ENCODE results near the gene LPAR1. TPM values are rescaled to one million over a fixed set of nuclear protein-coding genes. Genes with fewer than 3 reads are reported as not detected.
A peak's percentile ranks its signal among the peaks of the same experiment; 100 is the strongest.

The LPAR1 gene
- total RNA-seq, 3 donors from 2014 or later = 27.5 to 44.9 (median 30.3) TPM

GRCh38 chr9:110935829-110936228 lies 102.4 kb downstream of the LPAR1 start:
- ATAC-seq (no peak), DNase-seq (no peak)
- Histone ChIP-seq H3K36me3 (ENCODE audit: low read depth) (no peaks in the 10 kb centered on the region), H3K9me3 (no peaks in the 10 kb centered on the region), H3K4me3 (no peak overlapping the region), H3K4me1 (ENCODE audit: low read depth) (peaks cover 6% of the 10 kb centered on the region)
- intact Hi-C loops (cut with DNase I, micrococcal nuclease) = no loop called here
- TF ChIP-seq CTCF (IDR thresholded peaks at IDR 0.05) = no peak

- H3K4me3 ChIP-seq = no peak overlapping the region
- ATAC-seq = no peak
- no peak for TF ChIP-seq CTCF (IDR thresholded peaks at IDR 0.05)
- H3K36me3 ChIP-seq (ENCODE audit: low read depth) = no peaks in the 10 kb centered on the region
- H3K9me3 ChIP-seq = no peaks in the 10 kb centered on the region
- no peak for DNase-seq
- H3K4me1 ChIP-seq (ENCODE audit: low read depth) = peaks cover 6% of the 10 kb centered on the region
- intact Hi-C loops (cut with DNase I, micrococcal nuclease) = no loop called here
Observed at GRCh38 chr9:110933350-110934001, 104.8 kb downstream of the LPAR1 start.

- Histone ChIP-seq H3K4me3 (no peak overlapping the region), H3K9me3 (no peaks in the 10 kb centered on the region), H3K4me1 (ENCODE audit: low read depth) (peaks cover 6% of the 10 kb centered on the region), H3K36me3 (ENCODE audit: low read depth) (no peaks in the 10 kb centered on the region)
- no peak for TF ChIP-seq CTCF (IDR thresholded peaks at IDR 0.05)
- intact Hi-C loops (cut with DNase I, micrococcal nuclease) = no loop called here
- no peak for DNase-seq
- peak; percentile 23 for ATAC-seq
Observed at GRCh38 chr9:110932863-110933262, 105.4 kb downstream of the LPAR1 start.

- intact Hi-C loops (cut with DNase I, micrococcal nuclease) = no loop called here
- Histone ChIP-seq H3K36me3 (ENCODE audit: low read depth) (no peaks in the 10 kb centered on the region), H3K4me3 (no peak overlapping the region), H3K9me3 (no peaks in the 10 kb centered on the region), H3K4me1 (ENCODE audit: low read depth) (peaks cover 6% of the 10 kb centered on the region)
- no peak for DNase-seq
- ATAC-seq = no peak
- TF ChIP-seq CTCF (IDR thresholded peaks at IDR 0.05) = no peak
Observed at GRCh38 chr9:110928599-110928998, 109.7 kb downstream of the LPAR1 start.

- intact Hi-C loops (cut with DNase I, micrococcal nuclease) = no loop called here
- Histone ChIP-seq H3K4me3 (no peak overlapping the region), H3K4me1 (ENCODE audit: low read depth) (no peaks in the 10 kb centered on the region), H3K9me3 (no peaks in the 10 kb centered on the region), H3K36me3 (ENCODE audit: low read depth) (no peaks in the 10 kb centered on the region)
- no peak for DNase-seq
- ATAC-seq = peak; percentile 91
- no peak for TF ChIP-seq CTCF (IDR thresholded peaks at IDR 0.05)
Observed at GRCh38 chr9:110926828-110927487, 111.3 kb downstream of the LPAR1 start.

Data from mucosa of descending colon (tissue), 3 donors.